Stimulated activated CD8-positive, alpha-beta memory T cell treated with anti-CD3 and anti-CD28 coated beads, Interleukin-7, amount 100 ng/mL, for 48 hours (primary cell): ENCODE data around the gene WNT9A.

Source experiments
- DNase-seq, 2 donors: peaks; one replicate each; pipeline ENCODE4 v3.0.0-alpha.2; 2020; ENCODE audit warnings: low read depth in 1 of 2; ENCODE audit errors: extremely low read depth in 1 of 2

WNT9A gene

DNA sequence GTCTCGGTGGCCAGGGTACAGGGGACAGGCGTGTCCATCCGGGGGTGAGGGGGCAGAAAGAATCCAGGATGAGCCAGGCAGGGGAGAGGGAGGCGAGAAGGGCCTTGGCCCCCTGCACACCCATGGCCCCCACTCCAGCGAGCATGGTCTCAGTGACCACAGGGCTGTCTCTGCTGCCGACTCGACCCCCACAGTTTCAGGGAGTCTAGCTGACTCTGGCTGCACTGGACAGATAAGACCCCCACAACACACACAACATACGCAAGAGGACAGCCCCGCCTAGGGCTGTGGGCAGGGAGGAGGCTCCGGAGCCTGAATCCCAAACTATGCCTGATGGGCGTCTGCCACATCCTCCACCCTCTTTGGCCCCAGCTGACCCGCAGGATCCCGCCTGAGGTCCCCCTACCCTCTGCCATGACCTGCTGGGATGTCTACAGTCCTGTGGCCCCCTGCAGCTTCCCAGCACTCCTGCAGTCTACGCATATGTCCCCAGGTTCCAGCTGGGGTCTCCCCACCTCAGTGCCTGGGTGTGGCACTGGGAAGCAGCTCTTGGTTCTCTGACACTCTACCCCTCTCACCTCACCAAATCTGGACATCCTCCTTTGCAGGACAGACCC lies 22.0 kb downstream of the WNT9A start:
- DNase-seq: no peak

DNA sequence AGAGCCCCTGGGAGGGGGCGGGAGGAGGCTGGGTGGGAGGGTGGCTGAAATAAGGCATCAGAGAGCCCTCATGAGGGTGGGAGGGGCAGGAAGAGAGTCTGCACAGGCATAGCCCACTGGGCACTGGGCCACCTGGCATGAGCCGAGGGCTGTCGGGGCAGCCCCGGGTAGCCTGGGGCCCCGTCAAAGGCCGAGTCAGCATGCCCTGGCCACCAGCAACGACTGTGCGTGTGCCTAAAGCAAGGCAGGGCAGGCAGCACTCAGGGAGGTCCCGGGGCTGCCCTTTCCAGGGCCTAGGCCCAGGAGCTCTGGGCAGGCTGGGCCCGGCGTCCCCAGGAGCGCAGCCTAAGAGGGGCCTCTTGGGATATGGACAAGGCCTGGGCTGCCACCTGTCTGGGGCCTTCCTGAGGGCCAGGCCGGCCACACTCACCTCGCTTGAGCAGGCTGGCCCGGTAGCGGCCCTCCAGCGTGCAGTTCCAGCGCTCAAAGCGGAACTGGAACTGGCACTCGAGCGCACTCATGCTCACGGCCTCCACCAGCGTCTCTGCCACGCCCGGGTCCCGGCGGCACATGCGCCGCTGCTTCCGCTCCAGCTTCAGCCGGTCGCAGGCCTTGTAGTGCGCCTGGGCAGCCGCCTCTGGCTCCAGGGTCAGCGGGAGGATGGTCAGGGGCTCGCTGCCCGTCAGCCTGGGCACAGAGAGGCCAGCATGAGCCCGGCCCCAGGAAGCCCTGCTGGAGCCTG lies 22.7 kb downstream of the WNT9A start:
- DNase-seq: no peak

DNA sequence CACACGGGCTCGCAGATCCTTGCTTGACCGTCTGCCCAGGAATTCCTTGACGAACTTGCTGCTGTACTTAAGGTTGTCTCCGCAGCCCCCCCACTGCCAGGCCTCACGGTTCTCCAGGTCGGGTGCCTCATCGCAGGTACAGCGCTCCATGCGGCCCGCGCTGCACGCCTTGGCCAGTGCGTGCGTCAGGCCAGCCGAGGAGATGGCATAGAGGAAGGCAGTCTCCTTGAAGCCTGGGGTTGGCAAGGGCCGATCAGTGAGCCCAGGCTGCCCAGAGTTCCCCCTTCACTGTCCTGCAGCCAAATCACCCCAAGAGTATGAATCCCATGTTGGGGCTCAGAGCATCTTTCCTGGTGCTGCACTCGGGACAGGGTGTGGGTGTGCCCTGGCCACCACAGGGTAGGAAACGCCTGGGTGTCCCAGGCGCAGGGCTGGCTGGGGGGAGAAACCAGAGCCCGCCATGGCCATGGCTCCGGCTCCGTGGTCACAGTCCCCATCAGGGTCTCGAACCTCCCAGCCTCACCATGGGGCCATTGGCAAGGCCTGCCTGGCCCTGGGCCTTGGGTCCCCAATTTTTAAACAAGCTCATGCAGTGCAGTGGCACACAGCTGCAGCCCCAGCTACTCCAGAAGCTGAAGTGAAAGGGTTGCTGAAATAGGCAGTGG lies 23.4 kb downstream of the WNT9A start:
- no peak for DNase-seq

DNA sequence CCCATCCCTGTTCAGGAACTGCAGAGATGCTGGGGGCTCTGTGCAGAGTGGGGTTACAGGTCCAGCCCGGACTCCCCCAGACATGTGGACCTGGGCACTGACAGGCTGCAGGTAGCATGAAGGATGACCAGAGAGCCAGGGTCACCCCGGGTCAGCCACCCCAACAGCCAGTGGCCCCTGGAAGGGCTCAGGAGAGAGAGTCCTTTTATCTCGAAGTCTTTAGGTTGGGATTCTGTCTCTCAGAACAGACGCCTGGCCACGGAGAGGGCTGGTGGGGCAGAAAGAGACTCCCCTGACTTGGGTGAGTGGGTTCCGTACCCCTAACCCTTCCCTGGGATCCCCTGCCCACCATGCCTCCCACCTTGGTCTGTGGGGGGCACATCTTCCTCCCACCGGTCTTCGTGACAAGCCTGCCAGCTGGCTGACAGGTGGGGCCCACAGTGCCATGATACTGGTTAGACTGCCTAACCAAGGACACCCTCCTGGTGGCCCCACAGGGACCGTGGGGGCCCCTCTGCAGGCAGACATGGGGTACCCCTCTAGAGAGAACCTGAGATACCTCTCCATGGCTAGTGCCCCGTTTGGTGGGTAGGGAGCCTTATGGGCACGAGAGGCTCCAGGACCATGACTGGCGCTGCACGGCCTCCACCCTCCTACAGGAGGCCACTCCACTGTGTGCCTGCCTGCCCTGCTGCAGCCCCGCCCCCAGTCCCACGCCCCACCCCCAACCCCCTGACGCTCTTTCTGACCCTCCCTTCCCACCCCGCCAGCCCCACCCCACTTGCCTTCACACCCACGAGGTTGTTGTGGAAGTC lies 24.2 kb downstream of the WNT9A start:
- DNase-seq: no peak

DNA sequence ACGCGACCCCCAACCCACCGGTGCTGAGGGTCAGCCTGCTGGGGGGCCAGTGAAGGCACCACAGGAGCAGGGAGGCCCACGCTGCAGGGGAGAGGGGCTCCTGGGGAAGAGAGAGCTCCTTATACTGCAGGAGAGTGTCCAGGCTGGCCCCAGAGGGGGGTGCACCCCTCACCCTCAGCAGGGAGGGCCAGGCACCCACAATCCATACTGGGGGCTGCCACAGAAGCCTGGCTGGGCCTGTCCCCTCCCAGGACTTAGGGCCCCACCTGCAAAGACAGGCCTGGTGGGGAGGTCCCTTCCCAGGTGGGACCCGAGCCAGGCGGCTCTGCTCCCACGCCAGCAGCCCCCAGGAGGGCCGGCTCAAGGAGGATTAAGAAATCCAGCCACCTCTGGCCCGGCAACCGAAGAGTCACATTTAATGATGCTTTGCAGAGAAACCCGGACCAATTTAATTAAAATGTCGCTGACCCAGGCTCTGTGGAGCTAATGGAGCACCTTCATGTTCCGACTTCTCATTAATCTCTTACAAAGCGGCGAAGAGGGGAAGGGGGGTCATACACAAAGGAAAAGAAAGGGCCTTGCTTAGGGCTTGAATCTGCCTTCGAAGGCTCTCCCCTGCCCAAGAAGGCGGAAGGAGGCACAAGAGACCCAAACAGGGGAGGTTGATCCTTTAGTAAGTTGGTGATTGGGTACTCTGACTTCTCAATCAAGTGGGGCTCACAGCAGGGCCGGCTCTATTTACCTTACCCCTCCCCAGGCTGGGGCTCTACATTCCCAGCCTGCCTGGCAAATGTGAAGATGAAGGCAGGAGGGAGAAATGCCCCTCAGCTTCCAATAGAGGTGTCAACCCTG lies 25.0 kb downstream of the WNT9A start:
- no peak for DNase-seq

DNA sequence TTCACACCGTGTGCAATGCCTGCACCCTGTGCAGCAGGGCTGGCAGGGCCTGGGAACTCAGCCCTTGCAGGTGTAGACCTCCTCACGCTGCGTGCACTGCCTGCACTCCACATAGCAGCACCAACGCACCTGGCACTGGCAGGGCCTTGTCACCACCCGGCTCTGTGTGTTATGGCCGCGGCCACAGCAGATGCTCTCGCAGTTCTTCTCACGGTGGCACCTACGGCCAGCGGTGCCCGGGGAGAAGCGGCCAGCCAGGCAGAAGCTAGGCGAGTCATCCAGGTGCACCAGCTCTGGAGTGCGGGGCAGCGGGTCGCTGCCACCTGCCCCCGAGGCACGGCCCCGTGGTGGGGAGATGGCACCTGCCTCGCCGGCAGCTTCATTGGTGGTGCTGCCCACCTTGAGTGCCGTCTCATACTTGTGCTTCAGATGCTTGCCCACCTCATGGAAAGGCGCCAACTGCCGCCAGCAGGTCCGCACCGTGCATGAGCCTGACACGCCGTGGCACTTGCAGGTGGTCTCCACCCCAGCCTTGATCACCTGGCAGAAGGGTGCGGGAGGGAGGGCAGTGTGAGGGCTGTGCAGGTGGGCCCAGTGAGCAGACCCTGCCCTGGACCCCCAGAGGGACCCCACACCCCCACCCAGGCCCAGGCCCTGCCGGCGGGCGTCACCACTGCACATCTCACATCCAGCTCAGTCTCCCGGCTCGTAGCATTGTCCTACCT lies 26.1 kb downstream of the WNT9A start:
- no peak for DNase-seq

DNA sequence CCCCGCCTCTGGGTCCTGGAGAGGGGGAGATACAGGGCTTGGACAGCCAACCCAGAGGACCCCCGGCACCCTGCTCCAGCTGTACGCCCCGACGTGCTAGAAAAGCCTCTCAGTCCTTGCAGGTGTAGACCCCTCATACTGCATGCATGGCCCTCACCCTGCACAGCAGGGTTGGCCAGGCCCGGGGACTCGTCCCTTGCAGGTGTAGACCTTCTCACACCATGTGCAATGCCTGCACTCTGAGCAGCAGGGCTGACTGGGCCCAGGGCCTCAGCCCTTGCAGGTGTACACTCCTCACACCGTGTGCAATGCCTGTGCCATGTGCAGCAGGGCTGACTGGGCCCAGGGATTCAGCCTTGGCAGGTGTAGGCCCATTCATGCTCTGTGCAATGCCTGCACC lies 26.8 kb downstream of the WNT9A start:
- no peak for DNase-seq

DNA sequence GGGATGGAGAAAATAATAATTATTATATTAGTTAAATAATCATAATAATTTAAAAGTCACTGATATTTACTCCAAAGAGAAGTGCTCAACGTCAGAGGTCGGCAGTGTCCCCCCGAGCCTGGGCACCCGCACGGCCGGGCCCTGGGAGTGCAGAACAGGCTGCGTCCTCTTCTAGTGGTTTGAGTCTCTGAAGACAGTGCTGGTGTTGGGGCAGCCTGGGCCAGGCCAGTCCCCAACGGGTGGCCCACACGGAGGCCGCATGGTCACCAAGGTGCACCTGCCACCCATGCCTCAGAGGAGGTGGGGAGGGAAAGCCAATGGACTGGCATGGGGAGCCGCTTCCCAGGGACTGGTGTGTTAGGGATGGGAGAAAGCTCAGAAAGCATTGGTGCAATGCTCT lies 27.3 kb downstream of the WNT9A start:
- no peak for DNase-seq

DNA sequence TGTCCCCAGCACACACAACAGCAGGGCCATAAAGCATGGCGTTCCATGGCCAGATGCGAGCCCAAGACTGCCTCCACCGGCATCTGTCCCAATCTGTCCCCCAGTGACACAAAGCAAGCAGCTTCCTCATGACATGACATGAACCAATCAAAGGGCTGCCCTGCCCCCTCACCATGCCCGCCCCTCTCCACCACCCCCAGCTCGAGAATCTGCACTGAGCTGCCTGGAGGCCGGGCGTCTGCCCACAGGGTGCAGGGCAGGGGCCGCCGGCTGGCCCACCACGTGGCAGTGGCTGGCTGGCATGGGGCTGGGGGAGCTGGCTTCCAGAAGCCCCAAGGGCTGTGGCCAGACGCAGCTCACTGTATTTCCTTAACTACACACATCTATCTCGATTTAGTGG lies 27.8 kb downstream of the WNT9A start:
- DNase-seq: no peak

DNA sequence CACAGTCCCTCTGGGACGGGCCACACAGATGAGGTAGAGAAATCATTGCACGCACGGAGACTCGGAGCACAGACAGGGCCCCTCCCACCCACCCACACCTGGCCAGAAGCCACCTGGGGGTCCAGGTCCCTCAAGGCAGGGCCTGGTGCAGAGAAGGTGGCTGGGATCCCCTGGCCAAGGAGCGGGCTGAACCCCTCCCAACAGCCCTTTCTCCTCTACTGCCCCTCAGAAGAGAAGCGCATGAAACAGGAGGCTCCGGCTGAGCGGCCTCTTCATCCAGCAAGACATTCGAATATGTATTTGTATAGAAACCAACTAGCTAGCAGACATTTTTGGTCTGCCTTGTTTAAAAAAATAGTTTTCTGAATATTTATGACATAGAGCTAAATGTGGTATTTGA lies 29.0 kb downstream of the WNT9A start:
- no peak for DNase-seq

DNA sequence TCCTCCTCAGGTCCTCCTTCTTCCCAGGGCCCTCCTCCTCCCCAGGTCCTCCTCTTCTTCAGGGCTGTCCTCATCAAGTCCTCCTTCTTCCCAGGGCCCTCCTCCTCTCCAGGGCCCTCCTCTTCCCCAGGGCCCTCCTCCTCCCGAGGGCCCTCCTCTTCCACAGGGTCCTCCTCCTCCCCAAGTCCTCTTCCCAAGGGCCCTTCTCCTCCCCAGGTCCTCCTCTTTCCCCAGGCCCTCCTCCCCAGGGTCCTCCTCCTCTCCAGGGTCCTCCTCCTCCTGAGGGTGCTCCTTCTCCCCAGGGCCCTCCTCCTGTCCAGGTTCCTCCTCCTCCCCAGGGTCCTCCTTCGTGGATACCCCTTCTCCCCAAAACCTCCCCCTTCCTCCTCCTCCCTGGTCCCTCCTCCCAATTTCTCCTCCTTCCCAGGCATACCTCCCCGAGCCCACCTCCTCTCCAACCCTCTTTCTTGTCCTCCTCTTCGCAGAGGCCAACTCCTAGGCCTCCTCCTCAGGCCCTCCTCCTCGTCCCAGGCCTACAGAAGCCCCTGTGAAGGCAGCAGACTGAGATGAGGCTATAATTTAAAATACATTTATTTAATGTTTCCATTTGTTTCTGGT lies 29.5 kb downstream of the WNT9A start:
- no peak for DNase-seq

DNA sequence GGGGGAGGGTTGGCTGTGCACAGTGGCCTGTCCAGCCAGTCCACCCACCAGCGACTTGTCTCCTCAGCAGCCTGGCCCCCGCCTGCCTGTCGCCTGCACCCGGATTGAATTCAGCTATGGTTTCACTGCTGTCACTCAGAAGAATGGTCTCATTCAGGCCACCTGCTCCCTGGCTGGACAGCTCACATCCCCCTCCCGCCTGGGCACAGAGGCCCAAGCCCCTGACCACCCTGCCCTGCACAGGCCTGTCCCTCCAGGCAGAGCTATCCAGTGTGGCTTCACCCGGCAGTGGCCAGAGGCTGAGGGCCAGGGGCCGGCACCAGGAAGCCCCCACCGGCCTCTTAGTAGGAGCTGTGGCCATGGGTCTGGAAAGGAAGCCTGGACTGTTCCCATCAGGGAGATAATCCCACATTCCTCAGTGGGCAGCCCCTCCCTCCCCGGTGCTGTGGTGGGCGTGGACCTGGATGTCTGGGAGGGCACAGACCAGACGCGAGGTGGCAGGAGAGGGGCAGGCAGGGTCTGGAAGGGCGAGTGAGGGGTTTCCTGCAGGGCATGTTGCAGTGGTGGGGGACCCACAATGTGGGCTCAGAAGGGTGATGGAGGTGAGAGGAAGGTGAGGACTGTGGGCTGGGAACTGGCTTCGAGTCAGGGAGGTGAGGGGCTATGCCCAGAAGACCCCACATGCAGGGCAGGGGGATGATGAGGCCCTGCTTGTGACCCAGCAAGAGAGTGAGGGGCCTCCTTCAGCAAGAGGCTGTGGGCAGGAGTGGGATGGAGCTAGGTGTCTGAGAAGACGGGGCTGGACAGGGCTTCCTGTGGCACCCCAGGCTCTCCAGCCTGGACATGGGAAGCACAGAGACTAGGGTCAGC lies 30.4 kb downstream of the WNT9A start:
- DNase-seq: no peak

DNA sequence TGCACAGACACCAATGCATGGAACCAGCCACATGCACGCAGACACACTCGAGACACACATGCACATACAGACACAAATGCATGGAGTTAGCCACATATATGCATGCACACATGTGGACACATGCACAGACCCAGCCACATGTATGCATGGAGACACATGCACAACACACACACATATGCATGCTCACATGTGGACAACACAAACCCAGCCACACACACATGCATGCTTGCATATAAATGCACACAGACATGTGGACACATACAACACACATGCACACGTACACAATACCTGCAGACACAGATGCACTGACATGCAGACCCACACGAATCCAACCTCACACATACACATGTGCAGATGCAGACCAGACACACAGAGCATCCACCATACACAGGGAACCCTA lies 31.1 kb downstream of the WNT9A start:
- DNase-seq: no peak

DNA sequence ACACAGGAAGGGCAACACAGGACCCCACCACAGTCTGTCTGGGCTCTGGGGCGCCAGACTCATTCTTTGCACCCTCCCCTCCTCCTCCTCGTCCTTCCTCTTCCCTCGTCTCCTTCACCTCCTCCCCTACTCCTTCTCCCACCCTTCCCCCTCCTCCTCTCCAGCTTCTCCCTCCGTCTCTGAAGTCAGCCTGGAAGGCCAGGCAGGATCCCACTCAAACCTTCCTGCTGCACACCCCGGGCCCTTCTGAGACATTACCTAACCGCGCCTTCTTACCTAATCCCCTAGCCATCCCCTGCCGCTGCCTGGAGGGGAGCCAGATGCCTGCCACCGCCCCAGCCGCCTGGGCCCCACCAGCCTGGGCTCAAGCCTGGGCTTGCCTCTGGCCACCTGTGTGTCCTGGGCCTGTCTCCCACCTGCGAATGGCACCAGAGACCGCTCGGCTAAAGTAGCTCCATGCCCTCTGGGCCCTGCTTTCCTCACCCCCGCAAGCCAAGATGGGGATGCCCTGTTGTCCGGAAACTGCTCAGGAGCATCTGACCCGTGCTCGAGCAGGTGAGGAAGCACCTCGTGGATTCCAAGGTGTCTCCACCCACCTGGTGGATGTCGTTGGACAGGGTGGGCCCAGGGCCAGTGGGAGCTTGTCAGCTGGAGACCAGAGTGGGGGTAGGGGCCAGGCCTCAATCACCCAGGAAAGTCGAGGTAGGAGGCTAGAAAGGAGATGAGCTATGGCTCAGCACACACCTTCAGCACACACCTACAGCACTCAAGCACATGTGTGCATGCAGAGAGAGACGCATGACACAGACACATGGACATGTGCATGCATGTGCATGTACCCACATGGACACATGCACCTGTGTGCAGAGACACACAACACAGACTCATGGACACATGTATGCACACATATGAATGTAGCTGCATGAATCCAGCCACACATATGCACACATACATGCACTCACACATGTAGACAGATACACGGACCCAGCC lies 31.9 kb downstream of the WNT9A start:
- no peak for DNase-seq

DNA sequence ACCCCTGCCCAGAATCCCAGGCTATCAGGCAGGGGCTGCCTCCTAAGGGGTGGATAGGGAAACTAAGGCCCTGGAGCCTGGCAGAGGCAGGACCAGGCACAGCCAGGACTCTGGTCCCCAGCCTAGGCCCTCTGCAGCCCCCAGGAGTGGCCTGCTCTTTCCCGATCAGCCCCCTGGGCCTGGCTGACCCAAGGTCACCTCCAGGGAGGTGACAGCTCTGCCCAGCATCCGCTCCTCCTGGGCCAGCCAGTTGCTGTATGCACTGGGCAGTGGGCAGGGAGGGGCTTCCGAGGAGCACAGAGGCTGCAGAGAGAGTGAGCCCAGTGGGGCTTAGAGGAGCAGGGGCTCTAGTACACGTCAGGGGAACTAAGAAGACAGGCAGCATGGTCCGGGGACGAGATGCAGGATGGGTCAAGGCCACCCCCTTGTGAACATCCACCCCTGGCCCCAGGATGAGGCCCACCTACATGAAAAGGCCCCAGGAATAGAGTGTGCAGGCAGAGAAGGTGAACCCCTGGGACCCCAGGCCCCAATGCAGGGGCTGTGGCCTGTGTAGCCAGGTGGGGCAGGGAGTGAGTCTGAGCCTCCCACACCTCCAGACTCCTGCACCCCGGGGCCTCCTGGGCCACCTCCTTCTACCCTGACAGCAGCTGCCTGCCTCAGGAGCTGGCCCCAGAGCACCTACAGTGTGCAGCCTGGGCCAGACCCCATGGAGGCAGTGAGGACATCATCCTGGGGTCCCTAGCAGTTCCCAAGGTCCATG lies 32.8 kb downstream of the WNT9A start:
- DNase-seq: no peak
